Vagina (tissue), 2 donors: Measurements from ENCODE around the gene CRELD2.

ENCODE experiments used
- CTCF ChIP-seq, 3 experiments: fragments of 450-650 bp in 2 of 3; fragments of 200-600 bp in 1 of 3; sonication (generic) in 1 of 3; IDR thresholded peaks; one replicate each; pipeline ENCODE4 v1.5.1; 2017 to 2019; ENCODE audit warnings: antibody characterized with exemption in 3 of 3, mild to moderate bottlenecking in 2 of 3, moderate library complexity in 2 of 3
- POLR2A ChIP-seq, 2 donors: fragments of 450-650 bp; IDR thresholded peaks; one replicate each; pipeline ENCODE4 v1.6.1; 2017; ENCODE audit warnings: antibody characterized with exemption in 2 of 2, mild to moderate bottlenecking in 2 of 2, moderate library complexity in 2 of 2
- POLR2AphosphoS5 ChIP-seq, 2 donors: sonication (generic); formaldehyde crosslinking; IDR thresholded peaks; one replicate each; pipeline ENCODE4 v1.9.0; 2017; ENCODE audit warnings: antibody characterized with exemption in 2 of 2, mild to moderate bottlenecking in 2 of 2, low read depth in 1 of 2; ENCODE audit not compliant: insufficient read depth in 1 of 2

GRCh38 chr22:49880281-49880680 lies 38.2 kb upstream of the CRELD2 start:
- TF ChIP-seq CTCF (IDR thresholded peaks at IDR 0.05) (no peak), POLR2AphosphoS5 (IDR thresholded peaks at IDR 0.05; ENCODE audit: insufficient read depth in 1 of 2, low read depth in 1 of 2) (no peak), POLR2A (IDR thresholded peaks at IDR 0.05) (no peak)
